PC-9 (cell line): Measurements from ENCODE around the gene DLG3. TPM values are rescaled to one million over a fixed set of nuclear protein-coding genes. Genes with fewer than 3 reads are reported as not detected.

Source experiments
- BruUV-seq: library from RNA; stranded (reverse); fragments of 400-500 nt; replicated peaks from 2 replicates; lab custom pipeline; 2021; lab: Mats Ljungman, UMichigan
- CTCF ChIA-PET: fragments of 300-600 bp; sonication (Branson Sonifier 250); formaldehyde crosslinking; loops from one replicate; lab custom pipeline; 2022; ENCODE audit warnings: antibody characterized with exemption; lab: Charles Lee
- POLR2A ChIA-PET: fragments of 300-600 bp; sonication (Branson Sonifier 250); formaldehyde crosslinking; loops from one replicate; lab custom pipeline; 2022; ENCODE audit warnings: antibody characterized with exemption; ENCODE audit not compliant: unreplicated experiment; lab: Charles Lee
- DNase-seq, 2 experiments: peaks; one replicate each; pipeline versions ENCODE4 v3.0.0 to v3.0.0-alpha.2; 2015 to 2022; ENCODE audit warnings: mixed read lengths in 1 of 2
- H2AFZ ChIP-seq: fragments of 200-600 bp; sonication (generic); 2 replicates; pipeline ENCODE4 v1.8.1; 2017; ENCODE audit warnings: antibody characterized with exemption
- H3F3A ChIP-seq: fragments of 200-600 bp; sonication (generic); 2 replicates; pipeline ENCODE4 v1.8.1; 2017; ENCODE audit warnings: antibody characterized with exemption, mild to moderate bottlenecking, low read depth; ENCODE audit not compliant: insufficient read depth
- H3K27ac ChIP-seq: fragments of 200-600 bp; sonication (generic); 2 replicates; pipeline ENCODE4 v1.6.1; 2016; ENCODE audit warnings: mixed run types
- H3K27me3 ChIP-seq: fragments of 200-600 bp; sonication (generic); 2 replicates; pipeline ENCODE4 v1.6.1; 2016; ENCODE audit warnings: low read depth, mixed run types; ENCODE audit not compliant: insufficient read depth
- H3K36me3 ChIP-seq: fragments of 200-600 bp; sonication (generic); 2 replicates; pipeline ENCODE4 v1.6.1; 2016; ENCODE audit warnings: low read depth, mixed run types
- H3K4me1 ChIP-seq: fragments of 200-600 bp; sonication (generic); replicated peaks from 2 replicates; pipeline ENCODE4 v1.6.1; 2016; ENCODE audit warnings: mixed run types; ENCODE audit not compliant: insufficient read depth
- H3K4me2 ChIP-seq: fragments of 200-600 bp; sonication (generic); 2 replicates; pipeline ENCODE4 v1.6.1; 2017; ENCODE audit warnings: mixed run types
- H3K4me3 ChIP-seq: fragments of 200-600 bp; sonication (generic); 2 replicates; pipeline ENCODE4 v1.6.1; 2016; ENCODE audit warnings: mixed run types
- H3K79me2 ChIP-seq: fragments of 200-600 bp; sonication (generic); 2 replicates; pipeline ENCODE4 v1.6.1; 2017; ENCODE audit warnings: low read depth, mixed run types
- H3K9me2 ChIP-seq: fragments of 200-600 bp; sonication (generic); 2 replicates; pipeline ENCODE4 v1.8.1; 2017; ENCODE audit warnings: mild to moderate bottlenecking; ENCODE audit not compliant: insufficient read depth
- H3K9me3 ChIP-seq: fragments of 200-600 bp; sonication (generic); 2 replicates; pipeline ENCODE4 v1.8.1; 2016; ENCODE audit warnings: low read depth; ENCODE audit not compliant: insufficient read depth
- H4K20me1 ChIP-seq: fragments of 200-600 bp; sonication (generic); 2 replicates; pipeline ENCODE4 v1.8.1; 2017; ENCODE audit not compliant: insufficient read depth
- EZH2 ChIP-seq: fragments of 200-600 bp; sonication (generic); IDR thresholded peaks from 2 replicates; pipeline ENCODE4 v1.8.0; 2017; ENCODE audit warnings: antibody characterized with exemption, low read depth
- intact Hi-C: fragments of 100-400 bp; cut with micrococcal nuclease; formaldehyde crosslinking; loops from one replicate; pipeline ENCODE4 v1.10.0; 2022; ENCODE audit not compliant: unreplicated experiment
- total RNA-seq: library from RNA; stranded (reverse); gene quantifications from 2 replicates; pipeline ENCODE4 v1.2.3, GENCODE V29; 2021
- TF ChIP-seq, protein P1 (sequence below): fragments of 200-600 bp; sonication (generic); conservative IDR thresholded peaks from 2 replicates; pipeline ENCODE4 v1.6.1; 2017; ENCODE audit warnings: mixed run types, antibody characterized with exemption, mild to moderate bottlenecking, moderate library complexity

DLG3 gene
- total RNA-seq, 1 experiment from 2014 or later: 61.1 TPM

- CTCF ChIA-PET: no interaction called here
- H4K20me1 ChIP-seq: no peaks in the 10 kb centered on the region
Observed at GRCh38 chrX:70554948-70555347, 110.3 kb downstream of the DLG3 start.

More at GRCh38 chrX:70554948-70555347, 110.3 kb downstream of the DLG3 start:
- Histone ChIP-seq H3K4me1 (peaks cover 12% of the 10 kb centered on the region), H3K27me3 (no peaks in the 10 kb centered on the region), H3K4me2 (no peak overlapping the region), H3K4me3 (no peak overlapping the region), H3K27ac (no peak overlapping the region), H3K9me3 (no peaks in the 10 kb centered on the region), H3K9me2 (no peaks in the 10 kb centered on the region), H2AFZ (no peak overlapping the region), H3K36me3 (no peaks in the 10 kb centered on the region), H3K79me2 (no peaks in the 10 kb centered on the region), H3F3A (no peaks in the 10 kb centered on the region)
- no peak for DNase-seq
- intact Hi-C loops: loop anchor here (5.0 kb wide), 1 partner anchor 123 kb away; no protein-coding TSS in a partner anchor
- POLR2A ChIA-PET: no interaction called here
- BruUV-seq: no TSS peak
- TF ChIP-seq EZH2: no peak
- TF ChIP-seq, protein P1, sequence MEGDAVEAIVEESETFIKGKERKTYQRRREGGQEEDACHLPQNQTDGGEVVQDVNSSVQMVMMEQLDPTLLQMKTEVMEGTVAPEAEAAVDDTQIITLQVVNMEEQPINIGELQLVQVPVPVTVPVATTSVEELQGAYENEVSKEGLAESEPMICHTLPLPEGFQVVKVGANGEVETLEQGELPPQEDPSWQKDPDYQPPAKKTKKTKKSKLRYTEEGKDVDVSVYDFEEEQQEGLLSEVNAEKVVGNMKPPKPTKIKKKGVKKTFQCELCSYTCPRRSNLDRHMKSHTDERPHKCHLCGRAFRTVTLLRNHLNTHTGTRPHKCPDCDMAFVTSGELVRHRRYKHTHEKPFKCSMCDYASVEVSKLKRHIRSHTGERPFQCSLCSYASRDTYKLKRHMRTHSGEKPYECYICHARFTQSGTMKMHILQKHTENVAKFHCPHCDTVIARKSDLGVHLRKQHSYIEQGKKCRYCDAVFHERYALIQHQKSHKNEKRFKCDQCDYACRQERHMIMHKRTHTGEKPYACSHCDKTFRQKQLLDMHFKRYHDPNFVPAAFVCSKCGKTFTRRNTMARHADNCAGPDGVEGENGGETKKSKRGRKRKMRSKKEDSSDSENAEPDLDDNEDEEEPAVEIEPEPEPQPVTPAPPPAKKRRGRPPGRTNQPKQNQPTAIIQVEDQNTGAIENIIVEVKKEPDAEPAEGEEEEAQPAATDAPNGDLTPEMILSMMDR: no peak

Other genes starting within 250 kb of the DLG3 start
- not detected in 2 replicates for gene AWAT1, start 210.2 kb upstream of the DLG3 start, total RNA-seq
- gene P2RY4, start 184.6 kb upstream of the DLG3 start, total RNA-seq: 0.50 and 0.65 TPM in 2 replicates
- not detected in 2 replicates for gene ARR3, start 176.5 kb upstream of the DLG3 start, total RNA-seq
- gene RAB41, start 162.7 kb upstream of the DLG3 start, total RNA-seq: not detected in 2 replicates
- gene PDZD11, start 154.9 kb upstream of the DLG3 start, total RNA-seq: 42.0 and 51.2 TPM in 2 replicates
- 36.7 and 52.9 TPM in 2 replicates for gene KIF4A, start 154.7 kb upstream of the DLG3 start, total RNA-seq
- gene GDPD2, start 21.5 kb upstream of the DLG3 start, total RNA-seq: 0.44 TPM in 1 of 2 replicates, not detected in the other